GM12878 (cell line): ENCODE measurements around the gene C9orf50. TPM values are rescaled to one million over a fixed set of nuclear protein-coding genes. Genes with fewer than 3 reads are reported as not detected.

Source experiments
- ATAC-seq: fragments of 200-7000 bp; cut with Tn5 transposase; 3 replicates; pipeline ENCODE4 v1.9.1; 2020; ENCODE audit warnings: mild to moderate bottlenecking, moderate library complexity
- BruUV-seq: library from RNA; stranded (reverse); fragments of 400-500 nt; replicated peaks from 2 replicates; lab custom pipeline; 2021; lab: Mats Ljungman, UMichigan
- CTCF ChIA-PET: fragments of 300-600 bp; sonication (Branson Sonifier 250); formaldehyde crosslinking; extraction: SDS; loops from one replicate; lab custom pipeline; 2021; ENCODE audit warnings: inconsistent platforms; lab: Yijun Ruan, JAX
- POLR2A ChIA-PET: fragments of 350-600 bp; formaldehyde crosslinking; extraction: SDS; loops from one replicate; lab custom pipeline; 2021; ENCODE audit warnings: inconsistent platforms; lab: Charles Lee
- RAD21 ChIA-PET: fragments of 300-600 bp; sonication (Branson Sonifier 250); formaldehyde crosslinking; loops from one replicate; lab custom pipeline; 2023; ENCODE audit warnings: antibody characterized with exemption; ENCODE audit not compliant: unreplicated experiment; lab: Charles Lee
- SMC1A ChIA-PET: fragments of 300-600 bp; sonication (Branson Sonifier 250); formaldehyde crosslinking; loops from one replicate; lab custom pipeline; 2023; ENCODE audit not compliant: unreplicated experiment, uncharacterized antibody; lab: Charles Lee
- DNase-seq: peaks from one replicate; pipeline ENCODE4 v3.0.0-alpha.2; 2011; ENCODE audit warnings: low read depth, low spot score
- FAIRE-seq: peaks from 3 replicates; lab custom pipeline; 2011; peaks lifted over from hg19 to GRCh38; lab: Jason Lieb, UNC
- H2AFZ ChIP-seq: 2 replicates; pipeline ENCODE4 v1.6.0; 2011; ENCODE audit warnings: low read depth, low read length, control low read depth; ENCODE audit not compliant: control insufficient read depth
- H3K27ac ChIP-seq: 2 replicates; pipeline ENCODE4 v1.5.1; 2011; ENCODE audit warnings: control low read depth; ENCODE audit not compliant: control insufficient read depth, insufficient read depth
- H3K27me3 ChIP-seq, 2 experiments: replicated peaks in 1 of 2; 2 replicates each; pipeline versions ENCODE4 v1.6.0 to v1.6.1; 2011; ENCODE audit warnings: low read length in 1 of 2; ENCODE audit not compliant: control insufficient read depth in 2 of 2, insufficient read depth in 2 of 2
- H3K36me3 ChIP-seq, 2 experiments: 2 replicates each; pipeline ENCODE4 v1.5.1; 2011; ENCODE audit warnings: low read length in 1 of 2; ENCODE audit not compliant: control insufficient read depth in 2 of 2, insufficient read depth in 2 of 2
- H3K4me1 ChIP-seq: 2 replicates; pipeline ENCODE4 v1.6.1; 2011; ENCODE audit warnings: mild to moderate bottlenecking, low read length, moderate library complexity, mixed read lengths; ENCODE audit not compliant: control insufficient read depth, insufficient read depth
- H3K4me2 ChIP-seq: 2 replicates; pipeline ENCODE4 v1.6.0; 2011; ENCODE audit warnings: control low read depth; ENCODE audit not compliant: control insufficient read depth, insufficient read depth
- H3K4me3 ChIP-seq: fragments of 200-600 bp; sonication (generic); 2 replicates; pipeline ENCODE4 v1.5.1; 2016
- H3K79me2 ChIP-seq: 2 replicates; pipeline ENCODE4 v1.6.0; 2011; ENCODE audit warnings: low read length; ENCODE audit not compliant: control insufficient read depth, insufficient read depth
- H3K9ac ChIP-seq: 2 replicates; pipeline ENCODE4 v1.8.0; 2011; ENCODE audit warnings: low read length, control low read depth, mixed read lengths; ENCODE audit not compliant: control insufficient read depth, insufficient read depth
- H3K9me3 ChIP-seq: replicated peaks from 3 replicates; pipeline ENCODE4 v1.5.1; 2011; ENCODE audit warnings: mild to moderate bottlenecking, low read length; ENCODE audit not compliant: control insufficient read depth, insufficient read depth
- H4K20me1 ChIP-seq: 2 replicates; pipeline ENCODE4 v1.6.0; 2011; ENCODE audit not compliant: control insufficient read depth, insufficient read depth
- CEBPZ ChIP-seq: fragments of 150-350 bp; IDR thresholded peaks from 2 replicates; pipeline ENCODE4 v1.6.1; 2016; ENCODE audit warnings: low read depth, low read length
- CHD4 ChIP-seq: fragments of 200-600 bp; sonication (generic); IDR thresholded peaks from 2 replicates; pipeline ENCODE4 v1.6.1; 2016; ENCODE audit warnings: mild to moderate bottlenecking
- HDAC6 ChIP-seq: fragments of 200-600 bp; sonication (generic); IDR thresholded peaks from one replicate; pipeline ENCODE4 v1.8.0; 2017; ENCODE audit warnings: antibody characterized with exemption; ENCODE audit not compliant: unreplicated experiment
- NR2C1 ChIP-seq: fragments of 450-650 bp; IDR thresholded peaks from 2 replicates; pipeline ENCODE4 v1.6.1; 2017; ENCODE audit warnings: antibody characterized with exemption, mild to moderate bottlenecking, moderate library complexity
- SUPT20H ChIP-seq: IDR thresholded peaks from 2 replicates; pipeline ENCODE4 v1.6.1; 2011; ENCODE audit warnings: low read depth, mild to moderate bottlenecking, low read length, moderate library complexity, borderline replicate concordance; ENCODE audit not compliant: control insufficient read depth
- ZNF24 ChIP-seq: fragments of 450-650 bp; IDR thresholded peaks from 2 replicates; pipeline ENCODE4 v1.6.1; 2017; ENCODE audit warnings: antibody characterized with exemption, mild to moderate bottlenecking
- ZZZ3 ChIP-seq: IDR thresholded peaks from 2 replicates; pipeline ENCODE4 v1.6.1; 2011; ENCODE audit warnings: low read depth; ENCODE audit not compliant: control insufficient read depth, insufficient read length
- WGBS: methylation state at CpG from one replicate; pipeline ENCODE4 v1.1.6; 2016; ENCODE audit warnings: low lambda C conversion rate; ENCODE audit not compliant: insufficient replicate concordance, insufficient coverage; ENCODE audit errors: missing lambda C conversion rate; 5-methylcytosine and 5-hydroxymethylcytosine counted together
- in situ Hi-C: fragments of 300-500 bp; cut with MboI; formaldehyde crosslinking; loops from 9 replicates; pipeline ENCODE4 v1.14.3; 2018; ENCODE audit warnings: mixed read lengths
- intact Hi-C: fragments of 100-400 bp; cut with micrococcal nuclease; formaldehyde crosslinking; loops from one replicate; pipeline ENCODE4 v1.14.2; 2022; ENCODE audit not compliant: unreplicated experiment
- polyA plus RNA-seq, 11 experiments: library from polyadenylated mRNA; depleted of rRNA in 4 of 11; unstranded in 6 of 11; stranded (reverse) in 5 of 11; fragments of >200 nt; fragmentation: Nextera tagmentation in 4 of 11; fragmentation: Illumina TruSeq in 1 of 11; extraction: Ambion mirVana in 4 of 11; extraction: Trizol in 1 of 11; gene quantifications; 1 replicate in 1 of 11; 2 replicates in 10 of 11; pipeline versions ENCODE4 v1.2.1 to v1.2.3, GENCODE V29; 2011 to 2016; ENCODE audit warnings: inconsistent platforms in 2 of 11, missing spikeins in 2 of 11, low read depth in 1 of 11
- total RNA-seq, 4 experiments: library from RNA; depleted of rRNA in 3 of 4; stranded (reverse); fragments of >200 nt in 3 of 4; fragmentation: Illumina TruSeq in 1 of 4; extraction: Trizol in 1 of 4; gene quantifications; 2 replicates each; pipeline versions ENCODE4 v1.2.1 to v1.2.3, GENCODE V29; 2013 to 2021

Gene C9orf50
- total and polyA plus RNA-seq, 10 of the 15 experiments (the other 5 are each of a cell fraction or from before 2014, with no cell fraction given) = not detected

- no TSS peak for BruUV-seq
- SMC1A ChIA-PET = no interaction called here
- no peaks in the 10 kb centered on the region for H3K9me3 ChIP-seq
- WGBS = 8% methylated on average over 11 of the region's 11 CpGs
- no peaks in the 10 kb centered on the region for H3K79me2 ChIP-seq
- no peak for ATAC-seq
- no peak overlapping the region for H3K4me3 ChIP-seq
- H3K4me1 ChIP-seq = no peaks in the 10 kb centered on the region
- TF ChIP-seq NR2C1 (no peak), CHD4 (no peak), CEBPZ (no peak), SUPT20H (no peak), HDAC6 (no peak), ZZZ3 (no peak), ZNF24 (no peak)
- TF ChIP-seq, all 136 proteins: peak for 0
- DNase-seq (no peak), FAIRE-seq (no peak)
- no peak overlapping the region for H3K4me2 ChIP-seq
- CTCF ChIA-PET = no interaction called here
- H3K36me3 ChIP-seq = no peaks in the 10 kb centered on the region
- no peak overlapping the region for H3K9ac ChIP-seq
- no peaks in the 10 kb centered on the region for H4K20me1 ChIP-seq
- POLR2A ChIA-PET = no interaction called here
- H3K27me3 ChIP-seq = peaks cover 0 to 2% of the 10 kb centered on the region in 2 experiments; a peak in 2 of 4 replicates
- no peak overlapping the region for H3K27ac ChIP-seq
- H2AFZ ChIP-seq = no peak overlapping the region
- RAD21 ChIA-PET = no interaction called here
- in situ Hi-C loops = no loop called here
- intact Hi-C loops = no loop called here
These were observed 46.5 kb upstream of the C9orf50 start for GRCh38 chr9:129667378-129667777.
